Muscle layer of colon (tissue), 2 donors: ENCODE data around the gene MBP.
A peak's percentile ranks its signal among the peaks of the same experiment; 100 is the strongest.

ENCODE experiments used
- H3K27ac ChIP-seq: one replicate; pipeline ENCODE4 v1.7.0; 2013; ENCODE audit warnings: low read depth, mild to moderate bottlenecking, low read length, moderate library complexity
- H3K27me3 ChIP-seq, 2 donors: one replicate each; pipeline ENCODE4 v1.7.0; 2013; ENCODE audit warnings: low read length in 2 of 2, mild to moderate bottlenecking in 2 of 2; ENCODE audit not compliant: insufficient read depth in 2 of 2, control insufficient read depth in 1 of 2
- H3K36me3 ChIP-seq: one replicate; pipeline ENCODE4 v1.7.0; 2013; ENCODE audit warnings: mild to moderate bottlenecking, low read length; ENCODE audit not compliant: insufficient read depth
- H3K4me1 ChIP-seq: one replicate; pipeline ENCODE4 v1.7.0; 2013; ENCODE audit warnings: mild to moderate bottlenecking, low read length; ENCODE audit not compliant: insufficient read depth
- H3K4me3 ChIP-seq, 2 donors: one replicate each; pipeline ENCODE4 v1.7.0; 2013; ENCODE audit warnings: low read length in 2 of 2, low read depth in 1 of 2, mild to moderate bottlenecking in 1 of 2, moderate library complexity in 1 of 2
- H3K9ac ChIP-seq: one replicate; pipeline ENCODE4 v1.7.0; 2013; ENCODE audit warnings: low read length
- H3K9me3 ChIP-seq: one replicate; pipeline ENCODE4 v1.7.0; 2013; ENCODE audit warnings: mild to moderate bottlenecking, low read length
- donor health status: abdominal sarcoma.
- donor health status: Adenocarcinoma of cecum.

Gene MBP

GRCh38 chr18:77006305-77007175 lies 126.0 kb downstream of the MBP start:
- Histone ChIP-seq H3K9me3 (no peaks in the 10 kb centered on the region), H3K36me3 (no peaks in the 10 kb centered on the region), H3K27me3 (no peaks in the 10 kb centered on the region), H3K4me3 (no peak overlapping the region), H3K27ac (no peak overlapping the region), H3K9ac (no peak overlapping the region), H3K4me1 (no peaks in the 10 kb centered on the region)

- Histone ChIP-seq H3K4me1 (no peaks in the 10 kb centered on the region), H3K27me3 (no peaks in the 10 kb centered on the region), H3K9ac (no peak overlapping the region)
Measured at GRCh38 chr18:77005651-77006195, 126.9 kb downstream of the MBP start.

GRCh38 chr18:77004555-77005380 lies 127.8 kb downstream of the MBP start:
- no peaks in the 10 kb centered on the region for H3K27me3 ChIP-seq
- no peak overlapping the region for H3K27ac ChIP-seq
- no peak overlapping the region for H3K9ac ChIP-seq
- H3K4me1 ChIP-seq: no peaks in the 10 kb centered on the region
- H3K4me3 ChIP-seq: no peak overlapping the region
- no peaks in the 10 kb centered on the region for H3K36me3 ChIP-seq
- H3K9me3 ChIP-seq: no peaks in the 10 kb centered on the region

More at GRCh38 chr18:77005651-77006195, 126.9 kb downstream of the MBP start:
- H3K9me3 ChIP-seq: no peaks in the 10 kb centered on the region
- H3K4me3 ChIP-seq: no peak overlapping the region
- H3K36me3 ChIP-seq: no peaks in the 10 kb centered on the region
- no peak overlapping the region for H3K27ac ChIP-seq

GRCh38 chr18:77003316-77003715 lies 129.3 kb downstream of the MBP start:
- no peak overlapping the region for H3K4me3 ChIP-seq
- no peaks in the 10 kb centered on the region for H3K9me3 ChIP-seq
- H3K36me3 ChIP-seq: no peaks in the 10 kb centered on the region
- H3K4me1 ChIP-seq: no peaks in the 10 kb centered on the region
- no peak overlapping the region for H3K9ac ChIP-seq
- no peak overlapping the region for H3K27ac ChIP-seq
- H3K27me3 ChIP-seq: no peaks in the 10 kb centered on the region

GRCh38 chr18:77002496-77002895 lies 130.1 kb downstream of the MBP start:
- H3K4me1 ChIP-seq: no peaks in the 10 kb centered on the region
- H3K4me3 ChIP-seq: no peak overlapping the region
- H3K27ac ChIP-seq: no peak overlapping the region

GRCh38 chr18:77001979-77002378 lies 130.6 kb downstream of the MBP start:
- H3K4me1 ChIP-seq: no peaks in the 10 kb centered on the region
- no peaks in the 10 kb centered on the region for H3K9me3 ChIP-seq
- no peaks in the 10 kb centered on the region for H3K36me3 ChIP-seq
- no peak overlapping the region for H3K27ac ChIP-seq
- H3K4me3 ChIP-seq: no peak overlapping the region
- H3K9ac ChIP-seq: no peak overlapping the region
- H3K27me3 ChIP-seq: no peaks in the 10 kb centered on the region

More at GRCh38 chr18:77002496-77002895, 130.1 kb downstream of the MBP start:
- Histone ChIP-seq H3K36me3 (no peaks in the 10 kb centered on the region), H3K27me3 (no peaks in the 10 kb centered on the region), H3K9ac (no peak overlapping the region), H3K9me3 (no peaks in the 10 kb centered on the region)

- Histone ChIP-seq H3K4me1 (no peaks in the 10 kb centered on the region), H3K9me3 (no peaks in the 10 kb centered on the region), H3K9ac (no peak overlapping the region), H3K27me3 (no peaks in the 10 kb centered on the region), H3K27ac (peak overlapping the region; percentile 44), H3K4me3 (peak overlapping the region in 1 of 2 donors; percentile 10), H3K36me3 (no peaks in the 10 kb centered on the region)
Measured at GRCh38 chr18:77001041-77001440, 131.5 kb downstream of the MBP start.

- peak overlapping the region in 1 of 2 donors; percentile 10 for H3K4me3 ChIP-seq
- H3K27ac ChIP-seq: no peak overlapping the region
- no peak overlapping the region for H3K9ac ChIP-seq
- no peaks in the 10 kb centered on the region for H3K36me3 ChIP-seq
- no peaks in the 10 kb centered on the region for H3K9me3 ChIP-seq
- no peaks in the 10 kb centered on the region for H3K27me3 ChIP-seq
- no peaks in the 10 kb centered on the region for H3K4me1 ChIP-seq
Measured at GRCh38 chr18:77000527-77000926, 132.1 kb downstream of the MBP start.

- Histone ChIP-seq H3K9ac (no peak overlapping the region), H3K4me3 (no peak overlapping the region), H3K9me3 (no peaks in the 10 kb centered on the region), H3K27me3 (no peaks in the 10 kb centered on the region), H3K36me3 (no peaks in the 10 kb centered on the region), H3K4me1 (no peaks in the 10 kb centered on the region), H3K27ac (no peak overlapping the region)
Measured at GRCh38 chr18:76999077-76999476, 133.5 kb downstream of the MBP start.

GRCh38 chr18:76997951-76998808 lies 134.4 kb downstream of the MBP start:
- Histone ChIP-seq H3K27me3 (no peaks in the 10 kb centered on the region), H3K9me3 (no peaks in the 10 kb centered on the region), H3K9ac (no peak overlapping the region), H3K4me3 (no peak overlapping the region), H3K36me3 (no peaks in the 10 kb centered on the region), H3K27ac (no peak overlapping the region), H3K4me1 (no peaks in the 10 kb centered on the region)

- Histone ChIP-seq H3K27ac (no peak overlapping the region), H3K9ac (no peak overlapping the region), H3K36me3 (no peaks in the 10 kb centered on the region), H3K27me3 (no peaks in the 10 kb centered on the region), H3K9me3 (no peaks in the 10 kb centered on the region), H3K4me1 (no peaks in the 10 kb centered on the region), H3K4me3 (no peak overlapping the region)
Measured at GRCh38 chr18:76996429-76996828, 136.2 kb downstream of the MBP start.
